ENCODE results near the gene CACNA1D.

DNA sequence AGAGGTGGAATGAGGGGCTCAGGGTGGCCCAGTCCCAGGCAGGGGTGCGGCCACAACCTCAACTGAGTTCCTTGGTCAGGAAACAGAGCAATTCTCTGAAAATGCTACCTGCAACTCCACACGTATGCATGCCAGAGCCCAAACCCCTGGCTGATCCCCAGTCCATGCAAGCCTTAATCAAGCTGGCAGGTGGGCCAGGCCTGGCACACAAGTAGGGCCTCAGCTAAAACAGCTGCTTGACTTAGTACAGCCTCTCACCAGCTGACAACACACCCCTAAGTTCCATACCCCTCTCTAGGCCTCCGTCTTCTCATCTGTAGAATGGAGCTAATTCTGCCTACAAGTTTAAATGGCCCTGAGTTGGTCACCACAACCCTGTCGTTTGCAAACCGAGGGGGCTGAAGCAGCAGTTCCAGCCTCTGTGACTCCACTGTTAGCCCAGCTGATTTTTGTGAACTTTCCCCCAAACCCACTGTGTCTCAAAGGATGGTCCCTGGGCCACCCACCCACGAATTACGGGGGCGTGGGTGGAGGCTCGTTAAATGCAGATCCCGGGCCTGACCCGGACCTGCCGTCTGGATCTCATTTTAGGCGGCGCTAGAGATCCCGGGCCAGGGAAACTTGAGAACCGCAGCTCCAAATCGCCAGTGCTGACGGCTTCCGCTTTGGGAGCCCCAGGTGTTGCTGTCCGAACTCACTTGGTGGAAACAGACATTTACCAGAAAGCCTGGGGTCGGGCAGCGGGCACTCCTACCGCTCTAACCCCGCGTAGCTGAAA is 350.9 kb downstream of the CACNA1D start:
- TF ChIP-seq, protein P1, sequence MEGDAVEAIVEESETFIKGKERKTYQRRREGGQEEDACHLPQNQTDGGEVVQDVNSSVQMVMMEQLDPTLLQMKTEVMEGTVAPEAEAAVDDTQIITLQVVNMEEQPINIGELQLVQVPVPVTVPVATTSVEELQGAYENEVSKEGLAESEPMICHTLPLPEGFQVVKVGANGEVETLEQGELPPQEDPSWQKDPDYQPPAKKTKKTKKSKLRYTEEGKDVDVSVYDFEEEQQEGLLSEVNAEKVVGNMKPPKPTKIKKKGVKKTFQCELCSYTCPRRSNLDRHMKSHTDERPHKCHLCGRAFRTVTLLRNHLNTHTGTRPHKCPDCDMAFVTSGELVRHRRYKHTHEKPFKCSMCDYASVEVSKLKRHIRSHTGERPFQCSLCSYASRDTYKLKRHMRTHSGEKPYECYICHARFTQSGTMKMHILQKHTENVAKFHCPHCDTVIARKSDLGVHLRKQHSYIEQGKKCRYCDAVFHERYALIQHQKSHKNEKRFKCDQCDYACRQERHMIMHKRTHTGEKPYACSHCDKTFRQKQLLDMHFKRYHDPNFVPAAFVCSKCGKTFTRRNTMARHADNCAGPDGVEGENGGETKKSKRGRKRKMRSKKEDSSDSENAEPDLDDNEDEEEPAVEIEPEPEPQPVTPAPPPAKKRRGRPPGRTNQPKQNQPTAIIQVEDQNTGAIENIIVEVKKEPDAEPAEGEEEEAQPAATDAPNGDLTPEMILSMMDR (IDR thresholded peaks at IDR 0.05): peak in 2 of 3 experiments; percentile 16 to 19
- TF ChIP-seq POLR2A (IDR thresholded peaks at IDR 0.05; ENCODE audit: low read depth) (no peak), EP300 (IDR thresholded peaks at IDR 0.05) (no peak)

All from esophagus muscularis mucosa (tissue), 4 donors.